ENCODE measurements around the gene NAT14.
A peak's percentile ranks its signal among the peaks of the same experiment; 100 is the strongest.
"Not testable (repeated sequence)": the region's sequence is repeated elsewhere in the genome, so short reads cannot be mapped to it uniquely, and the experiment has no call there.

NAT14 gene

GRCh38 chr19:55493052-55493644 lies 8.2 kb downstream of the NAT14 start:
- Mint-ChIP-seq H3K9me3 (no peaks in the 10 kb centered on the region), H3K4me3 (no peak overlapping the region), H3K27me3 (peaks cover 14% of the 10 kb centered on the region), H3K4me1 (ENCODE audit: low read depth) (peaks cover 2% of the 10 kb centered on the region), H3K36me3 (ENCODE audit: low read depth) (no peaks in the 10 kb centered on the region), H3K27ac (no peak overlapping the region)
- no peak for DNase-seq

- Mint-ChIP-seq H3K36me3 (ENCODE audit: low read depth) (no peaks in the 10 kb centered on the region), H3K9me3 (no peaks in the 10 kb centered on the region), H3K27me3 (peaks cover 14% of the 10 kb centered on the region), H3K4me3 (no peak overlapping the region), H3K4me1 (ENCODE audit: low read depth) (no peaks in the 10 kb centered on the region), H3K27ac (no peak overlapping the region)
- DNase-seq: no peak
Observed at GRCh38 chr19:55493645-55494171, 8.7 kb downstream of the NAT14 start.

- H3K4me3 Mint-ChIP-seq: peak overlapping the region; percentile 49
- no peak for DNase-seq
- no peak overlapping the region for H3K27ac Mint-ChIP-seq
- no peaks in the 10 kb centered on the region for H3K36me3 Mint-ChIP-seq (ENCODE audit: low read depth)
- peaks cover 14% of the 10 kb centered on the region for H3K27me3 Mint-ChIP-seq
- no peaks in the 10 kb centered on the region for H3K9me3 Mint-ChIP-seq
- H3K4me1 Mint-ChIP-seq (ENCODE audit: low read depth): no peaks in the 10 kb centered on the region
Observed at GRCh38 chr19:55494172-55494761, 9.3 kb downstream of the NAT14 start.

- Mint-ChIP-seq H3K4me3 (no peak overlapping the region), H3K4me1 (ENCODE audit: low read depth) (no peaks in the 10 kb centered on the region), H3K27ac (no peak overlapping the region), H3K27me3 (peaks cover 14% of the 10 kb centered on the region), H3K9me3 (no peaks in the 10 kb centered on the region), H3K36me3 (ENCODE audit: low read depth) (no peaks in the 10 kb centered on the region)
- no peak for DNase-seq
Observed at GRCh38 chr19:55495646-55496349, 10.8 kb downstream of the NAT14 start.

- not testable (repeated sequence) for H3K4me3 Mint-ChIP-seq; H3K9me3 Mint-ChIP-seq; DNase-seq; H3K27me3 Mint-ChIP-seq; H3K27ac Mint-ChIP-seq; H3K4me1 Mint-ChIP-seq (ENCODE audit: low read depth); H3K36me3 Mint-ChIP-seq (ENCODE audit: low read depth)
Observed at GRCh38 chr19:55496820-55497219, 11.8 kb downstream of the NAT14 start.

GRCh38 chr19:55497763-55498162 lies 12.8 kb downstream of the NAT14 start:
- no peak overlapping the region for H3K4me3 Mint-ChIP-seq
- no peaks in the 10 kb centered on the region for H3K36me3 Mint-ChIP-seq (ENCODE audit: low read depth)
- peaks cover 6% of the 10 kb centered on the region for H3K4me1 Mint-ChIP-seq (ENCODE audit: low read depth)
- no peaks in the 10 kb centered on the region for H3K9me3 Mint-ChIP-seq
- peaks cover 5% of the 10 kb centered on the region for H3K27me3 Mint-ChIP-seq
- no peak for DNase-seq
- no peak overlapping the region for H3K27ac Mint-ChIP-seq

GRCh38 chr19:55498246-55498840 lies 13.4 kb downstream of the NAT14 start:
- Mint-ChIP-seq H3K27ac (no peak overlapping the region), H3K4me3 (no peak overlapping the region), H3K9me3 (peaks cover 3% of the 10 kb centered on the region), H3K36me3 (ENCODE audit: low read depth) (no peaks in the 10 kb centered on the region), H3K4me1 (ENCODE audit: low read depth) (peaks cover 9% of the 10 kb centered on the region), H3K27me3 (no peaks in the 10 kb centered on the region)
- no peak for DNase-seq

- Mint-ChIP-seq H3K9me3 (peaks cover 3% of the 10 kb centered on the region), H3K4me1 (ENCODE audit: low read depth) (peaks cover 18% of the 10 kb centered on the region)
- no peak for DNase-seq
Observed at GRCh38 chr19:55500368-55500952, 15.5 kb downstream of the NAT14 start.

GRCh38 chr19:55502197-55502952 lies 17.4 kb downstream of the NAT14 start:
- H3K4me1 Mint-ChIP-seq (ENCODE audit: low read depth): peaks cover 18% of the 10 kb centered on the region
- no peak overlapping the region for H3K4me3 Mint-ChIP-seq

More at GRCh38 chr19:55500368-55500952, 15.5 kb downstream of the NAT14 start:
- Mint-ChIP-seq H3K36me3 (ENCODE audit: low read depth) (no peaks in the 10 kb centered on the region), H3K27me3 (no peaks in the 10 kb centered on the region), H3K4me3 (no peak overlapping the region), H3K27ac (no peak overlapping the region)

GRCh38 chr19:55503157-55503501 lies 18.1 kb downstream of the NAT14 start:
- Mint-ChIP-seq H3K27me3 (no peaks in the 10 kb centered on the region), H3K9me3 (peaks cover 3% of the 10 kb centered on the region), H3K4me3 (peak overlapping the region; percentile 71), H3K27ac (peak overlapping the region; percentile 89), H3K36me3 (ENCODE audit: low read depth) (no peaks in the 10 kb centered on the region), H3K4me1 (ENCODE audit: low read depth) (peaks cover 18% of the 10 kb centered on the region)
- DNase-seq: no peak

More at GRCh38 chr19:55502197-55502952, 17.4 kb downstream of the NAT14 start:
- Mint-ChIP-seq H3K9me3 (peaks cover 3% of the 10 kb centered on the region), H3K27me3 (no peaks in the 10 kb centered on the region), H3K27ac (no peak overlapping the region), H3K36me3 (ENCODE audit: low read depth) (no peaks in the 10 kb centered on the region)
- no peak for DNase-seq

GRCh38 chr19:55503502-55504251 lies 18.7 kb downstream of the NAT14 start:
- peak overlapping the region; percentile 89 for H3K27ac Mint-ChIP-seq
- peaks cover 18% of the 10 kb centered on the region for H3K4me1 Mint-ChIP-seq (ENCODE audit: low read depth)
- no peaks in the 10 kb centered on the region for H3K27me3 Mint-ChIP-seq
- H3K4me3 Mint-ChIP-seq: peak overlapping the region; percentile 71
- DNase-seq: peak; percentile 98
- no peaks in the 10 kb centered on the region for H3K36me3 Mint-ChIP-seq (ENCODE audit: low read depth)
- peaks cover 3% of the 10 kb centered on the region for H3K9me3 Mint-ChIP-seq

GRCh38 chr19:55504252-55504603 lies 19.2 kb downstream of the NAT14 start:
- Mint-ChIP-seq H3K27me3 (no peaks in the 10 kb centered on the region), H3K4me3 (peak overlapping the region; percentile 71), H3K4me1 (ENCODE audit: low read depth) (peaks cover 18% of the 10 kb centered on the region), H3K9me3 (peaks cover 3% of the 10 kb centered on the region), H3K36me3 (ENCODE audit: low read depth) (no peaks in the 10 kb centered on the region), H3K27ac (no peak overlapping the region)
- no peak for DNase-seq

GRCh38 chr19:55504981-55505380 lies 20.0 kb downstream of the NAT14 start:
- Mint-ChIP-seq H3K4me1 (ENCODE audit: low read depth) (peaks cover 18% of the 10 kb centered on the region), H3K4me3 (no peak overlapping the region), H3K27ac (no peak overlapping the region), H3K9me3 (peaks cover 3% of the 10 kb centered on the region), H3K36me3 (ENCODE audit: low read depth) (no peaks in the 10 kb centered on the region), H3K27me3 (no peaks in the 10 kb centered on the region)
- no peak for DNase-seq

Data from activated T-cell treated with anti-CD3 and anti-CD28 coated beads, Interleukin-2, amount 50 U/mL, for 24 hours (primary cell).